Mesendoderm (in vitro differentiated cells): ENCODE data around the gene GNPDA1.
A peak's percentile ranks its signal among the peaks of the same experiment; 100 is the strongest.

Experiments
- DNase-seq: peaks from one replicate; pipeline ENCODE4 v3.0.0; 2013
- H2AK5ac ChIP-seq: 2 replicates; pipeline ENCODE4 v1.6.1; 2013; ENCODE audit warnings: low read length, inconsistent platforms
- H2BK120ac ChIP-seq: 2 replicates; pipeline ENCODE4 v1.6.1; 2013; ENCODE audit warnings: low read depth, mild to moderate bottlenecking, low read length, moderate library complexity, mixed read lengths
- H2BK15ac ChIP-seq: replicated peaks from 2 replicates; pipeline ENCODE4 v1.6.1; 2013; ENCODE audit warnings: low read depth, mild to moderate bottlenecking, moderate library complexity
- H2BK5ac ChIP-seq: 2 replicates; pipeline ENCODE4 v1.6.1; 2013; ENCODE audit warnings: low read length, inconsistent platforms
- H3K18ac ChIP-seq: 2 replicates; pipeline ENCODE4 v1.6.1; 2013; ENCODE audit warnings: mild to moderate bottlenecking, low read length, mixed read lengths
- H3K23ac ChIP-seq: one replicate; pipeline ENCODE4 v1.6.1; 2013; ENCODE audit warnings: low read length
- H3K27ac ChIP-seq: 2 replicates; pipeline ENCODE4 v1.5.1; 2013; ENCODE audit warnings: low read depth, mild to moderate bottlenecking, inconsistent platforms, low read length, moderate library complexity
- H3K27me3 ChIP-seq: 2 replicates; pipeline ENCODE4 v1.6.1; 2013; ENCODE audit warnings: low read length, control low read depth, mild to moderate bottlenecking, inconsistent platforms; ENCODE audit not compliant: insufficient read depth, poor library complexity
- H3K36me3 ChIP-seq: 2 replicates; pipeline ENCODE4 v1.6.1; 2013; ENCODE audit warnings: low read length, inconsistent platforms; ENCODE audit not compliant: control insufficient read depth, insufficient read depth
- H3K4ac ChIP-seq: one replicate; pipeline ENCODE4 v1.6.1; 2013; ENCODE audit warnings: low read depth, mild to moderate bottlenecking, low read length, moderate library complexity
- H3K4me1 ChIP-seq: 2 replicates; pipeline ENCODE4 v1.6.1; 2013; ENCODE audit warnings: low read depth, low read length, inconsistent platforms; ENCODE audit not compliant: control insufficient read depth
- H3K4me2 ChIP-seq: 2 replicates; pipeline ENCODE4 v1.6.1; 2013; ENCODE audit warnings: low read length
- H3K4me3 ChIP-seq: 2 replicates; pipeline ENCODE4 v1.5.1; 2013; ENCODE audit warnings: mild to moderate bottlenecking, low read length
- H3K56ac ChIP-seq: one replicate; pipeline ENCODE4 v1.6.1; 2013; ENCODE audit warnings: low read length
- H3K79me1 ChIP-seq: 2 replicates; pipeline ENCODE4 v1.6.1; 2013; ENCODE audit warnings: low read length, inconsistent platforms
- H3K79me2 ChIP-seq: 2 replicates; pipeline ENCODE4 v1.6.1; 2013; ENCODE audit warnings: mild to moderate bottlenecking, low read length; ENCODE audit not compliant: control insufficient read depth, insufficient read depth
- H3K9ac ChIP-seq: 2 replicates; pipeline ENCODE4 v1.6.1; 2013; ENCODE audit warnings: low read length, inconsistent platforms
- H4K5ac ChIP-seq: one replicate; pipeline ENCODE4 v1.6.1; 2013; ENCODE audit warnings: low read length
- H4K8ac ChIP-seq: one replicate; pipeline ENCODE4 v1.6.1; 2013; ENCODE audit warnings: low read depth, mild to moderate bottlenecking, control low read depth, low read length, moderate library complexity
- WGBS: extraction: QIAGEN DNeasy Blood & Tissue Kit; methylation state at CpG from one replicate; pipeline ENCODE4 v1.1.7; 2013; ENCODE audit warnings: low lambda C conversion rate, missing lambda C conversion rate; ENCODE audit not compliant: insufficient coverage; ENCODE audit errors: extremely low coverage; 5-methylcytosine and 5-hydroxymethylcytosine counted together

GNPDA1 gene

DNA sequence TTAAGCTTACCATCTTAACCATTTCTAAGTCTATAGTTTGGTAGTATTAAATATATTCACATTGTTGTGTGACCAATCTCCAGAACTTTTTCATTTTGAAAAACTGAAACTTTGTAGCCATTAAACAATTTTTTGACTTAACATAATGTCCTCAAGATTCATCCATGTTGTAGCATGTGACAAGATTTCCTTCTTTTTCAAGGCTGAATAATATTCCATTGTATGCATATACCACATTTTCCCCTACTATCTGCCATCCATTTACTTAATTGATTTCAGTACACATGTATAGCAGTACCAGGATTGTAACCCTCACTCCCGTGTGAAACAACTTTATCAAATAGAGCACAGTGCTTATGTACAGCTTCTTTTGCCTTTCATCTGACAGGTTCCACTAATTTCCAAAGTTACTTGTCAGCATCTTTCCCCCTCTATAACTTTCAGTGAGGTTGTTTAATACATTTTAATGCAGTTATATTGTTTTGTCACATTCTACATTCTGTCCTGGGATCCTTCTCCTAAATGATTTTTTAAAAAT, 7.4 kb upstream of the GNPDA1 start:
- Histone ChIP-seq H3K9ac (no peak overlapping the region), H2BK5ac (no peak overlapping the region), H3K27me3 (no peaks in the 10 kb centered on the region), H3K79me2 (no peaks in the 10 kb centered on the region), H3K4me3 (no peak overlapping the region), H3K56ac (no peak overlapping the region), H2BK120ac (no peak overlapping the region), H3K23ac (no peak overlapping the region), H3K4me1 (no peaks in the 10 kb centered on the region), H3K18ac (no peak overlapping the region), H3K4ac (no peak overlapping the region), H4K5ac (no peak overlapping the region), H2AK5ac (no peak overlapping the region), H3K79me1 (no peaks in the 10 kb centered on the region), H2BK15ac (no peak overlapping the region), H4K8ac (no peak overlapping the region), H3K4me2 (no peak overlapping the region), H3K36me3 (no peaks in the 10 kb centered on the region), H3K27ac (no peak overlapping the region)
- DNase-seq, result no peak
- WGBS, result no CpG with 5 or more reads among the region's 1 CpG

DNA sequence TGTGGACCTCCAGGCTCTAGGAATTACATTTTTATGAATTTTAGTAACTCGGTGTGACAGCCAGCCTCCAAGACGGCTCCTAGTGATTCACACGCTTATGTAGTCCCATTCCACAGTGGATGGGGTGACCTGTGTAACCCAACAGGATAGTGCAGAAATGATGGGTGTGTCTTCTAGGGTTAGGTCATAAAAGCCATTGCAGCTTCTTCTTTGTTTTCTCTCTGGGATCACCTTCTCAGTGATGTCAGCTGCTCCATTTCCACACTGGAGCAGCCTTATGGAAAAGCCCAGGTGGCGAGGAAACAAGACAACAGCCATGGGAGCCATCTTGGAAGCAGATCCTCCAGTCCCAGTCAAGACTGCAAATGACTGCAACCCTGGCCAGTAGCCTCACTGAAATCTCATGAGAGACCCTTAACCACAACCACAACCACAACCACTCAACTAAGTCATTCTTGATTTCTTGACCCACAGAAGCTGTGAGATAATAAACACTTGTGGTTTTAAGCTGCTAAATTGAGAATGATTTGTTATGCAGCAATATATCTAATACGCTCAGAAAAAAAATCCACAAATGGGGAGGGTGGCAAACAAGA, 5.1 kb upstream of the GNPDA1 start:
- DNase-seq, result no peak
- H3K23ac ChIP-seq, result no peak overlapping the region
- no CpG with 5 or more reads among the region's 5 CpGs for WGBS

DNA sequence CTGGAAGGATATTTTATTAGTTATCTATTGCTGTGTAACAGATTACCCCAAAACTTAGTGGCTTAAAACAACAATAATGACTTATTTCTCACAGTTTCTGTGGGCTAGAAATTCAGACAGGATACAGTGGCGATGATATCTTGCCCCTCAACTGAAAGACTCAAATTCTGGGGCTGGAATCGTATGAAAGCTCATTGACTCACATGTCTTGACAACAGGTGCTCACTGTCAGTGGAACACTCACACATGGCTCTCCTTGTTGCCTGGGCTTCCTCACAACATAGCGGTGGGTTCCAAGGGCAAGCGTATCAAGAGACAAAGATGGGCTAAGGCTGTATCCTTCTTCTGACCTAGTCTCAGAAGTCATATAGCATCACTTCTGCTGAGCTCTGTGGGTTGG, 3.7 kb upstream of the GNPDA1 start:
- Histone ChIP-seq H3K4ac (no peak overlapping the region), H3K27ac (no peak overlapping the region), H2BK120ac (no peak overlapping the region), H3K23ac (no peak overlapping the region), H3K18ac (no peak overlapping the region), H3K4me1 (no peaks in the 10 kb centered on the region), H3K9ac (no peak overlapping the region), H4K5ac (no peak overlapping the region), H3K4me3 (no peak overlapping the region), H3K4me2 (no peak overlapping the region), H3K79me2 (no peaks in the 10 kb centered on the region), H2BK15ac (no peak overlapping the region), H3K79me1 (no peaks in the 10 kb centered on the region), H3K56ac (no peak overlapping the region), H3K36me3 (no peaks in the 10 kb centered on the region), H2BK5ac (no peak overlapping the region), H3K27me3 (no peaks in the 10 kb centered on the region), H2AK5ac (no peak overlapping the region), H4K8ac (no peak overlapping the region)
- WGBS, result no CpG with 5 or more reads among the region's 4 CpGs
- no peak for DNase-seq

More for the DNA sequence above, 5.1 kb upstream of the GNPDA1 start:
- H2BK15ac ChIP-seq, result no peak overlapping the region
- H2AK5ac ChIP-seq, result no peak overlapping the region
- H4K5ac ChIP-seq, result no peak overlapping the region
- H2BK5ac ChIP-seq, result no peak overlapping the region
- H3K4me2 ChIP-seq, result no peak overlapping the region
- no peaks in the 10 kb centered on the region for H3K79me1 ChIP-seq
- no peaks in the 10 kb centered on the region for H3K79me2 ChIP-seq
- H4K8ac ChIP-seq, result no peak overlapping the region
- H3K56ac ChIP-seq, result no peak overlapping the region
- no peaks in the 10 kb centered on the region for H3K4me1 ChIP-seq
- no peak overlapping the region for H3K4ac ChIP-seq
- H3K9ac ChIP-seq, result no peak overlapping the region
- no peak overlapping the region for H3K18ac ChIP-seq
- no peak overlapping the region for H2BK120ac ChIP-seq
- H3K36me3 ChIP-seq, result no peaks in the 10 kb centered on the region
- H3K27me3 ChIP-seq, result no peaks in the 10 kb centered on the region
- H3K27ac ChIP-seq, result no peak overlapping the region
- H3K4me3 ChIP-seq, result no peak overlapping the region

DNA sequence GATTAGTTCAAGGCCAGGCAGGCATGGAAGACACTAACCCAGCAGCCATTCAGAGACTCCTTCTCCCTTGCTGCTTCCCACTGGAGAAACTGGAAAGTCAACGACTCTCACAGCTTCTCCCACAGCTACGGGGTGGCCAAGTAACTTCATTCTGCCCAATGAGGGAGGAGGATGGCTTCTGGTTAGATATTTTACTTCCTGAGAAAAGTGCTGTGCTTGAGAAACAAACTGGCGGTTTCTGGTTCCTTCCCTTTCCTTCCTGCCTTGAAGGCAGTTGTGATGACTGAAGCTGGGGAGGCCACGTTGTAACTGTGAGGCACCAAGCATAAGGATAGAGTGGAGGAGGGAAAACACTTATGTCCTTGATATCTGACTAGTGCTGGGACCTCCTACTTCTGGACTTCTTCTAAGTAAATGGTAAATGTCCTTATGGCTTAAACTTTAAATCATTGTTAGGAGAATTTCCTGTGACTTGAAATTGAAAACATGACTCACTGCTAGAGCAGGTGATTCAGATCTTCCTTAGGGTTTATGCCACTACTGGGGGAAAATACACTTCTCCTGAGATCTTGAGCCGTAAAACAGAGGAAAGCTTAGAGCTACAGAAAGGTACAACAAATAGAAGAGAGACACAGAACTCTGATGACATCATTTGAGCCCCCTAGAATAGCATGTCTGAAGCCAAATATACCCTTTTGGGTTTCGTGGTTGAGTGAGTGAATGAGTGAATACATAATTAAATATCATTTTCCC, 3.1 kb upstream of the GNPDA1 start:
- Histone ChIP-seq H2BK5ac (no peak overlapping the region), H3K9ac (no peak overlapping the region), H2BK15ac (no peak overlapping the region), H4K5ac (no peak overlapping the region), H3K56ac (no peak overlapping the region), H3K23ac (no peak overlapping the region), H4K8ac (no peak overlapping the region), H3K18ac (no peak overlapping the region), H3K4me1 (no peaks in the 10 kb centered on the region), H3K79me2 (no peaks in the 10 kb centered on the region), H2BK120ac (no peak overlapping the region), H3K4ac (no peak overlapping the region), H2AK5ac (no peak overlapping the region), H3K79me1 (no peaks in the 10 kb centered on the region), H3K27me3 (no peaks in the 10 kb centered on the region), H3K36me3 (no peaks in the 10 kb centered on the region), H3K4me2 (no peak overlapping the region), H3K4me3 (no peak overlapping the region), H3K27ac (no peak overlapping the region)
- no CpG with 5 or more reads among the region's 6 CpGs for WGBS
- DNase-seq, result no peak

DNA sequence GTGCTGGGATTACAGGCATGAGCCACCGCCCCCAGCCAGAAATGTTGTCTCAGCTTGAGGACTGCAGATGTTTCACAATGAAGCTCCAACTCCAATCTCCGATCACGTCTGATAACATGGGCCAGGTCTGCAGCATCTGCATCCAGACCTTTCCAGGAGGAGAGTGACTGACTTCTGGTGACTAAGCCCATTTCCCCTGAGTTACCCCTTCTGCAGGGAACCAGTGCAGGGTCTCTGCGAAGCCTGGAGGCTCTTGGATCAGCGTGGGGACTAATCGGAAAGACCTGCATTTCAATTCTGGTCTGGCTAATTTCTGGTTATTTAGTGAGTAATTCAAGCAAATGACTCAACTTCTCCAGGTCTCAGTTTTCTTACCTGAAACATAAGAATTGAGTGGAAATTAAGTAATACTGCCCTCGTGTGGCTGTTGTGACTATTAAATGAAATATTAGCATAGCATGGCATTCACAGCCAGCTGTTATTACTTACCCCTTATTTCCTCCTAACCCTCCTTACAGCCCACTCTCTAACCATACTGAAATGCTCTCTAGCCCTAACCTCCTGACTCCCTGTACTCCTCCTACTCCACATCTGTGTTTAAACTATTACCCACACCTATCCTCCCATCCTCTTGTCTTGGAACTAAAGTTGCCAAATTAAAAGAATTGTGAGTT, 2.2 kb upstream of the GNPDA1 start:
- no peak overlapping the region for H4K5ac ChIP-seq
- H3K36me3 ChIP-seq, result no peaks in the 10 kb centered on the region
- H4K8ac ChIP-seq, result no peak overlapping the region
- no peak overlapping the region for H3K4me3 ChIP-seq
- H3K23ac ChIP-seq, result no peak overlapping the region
- no peaks in the 10 kb centered on the region for H3K79me1 ChIP-seq
- no peak overlapping the region for H2BK120ac ChIP-seq
- H3K4me2 ChIP-seq, result no peak overlapping the region
- no peaks in the 10 kb centered on the region for H3K27me3 ChIP-seq
- H3K27ac ChIP-seq, result no peak overlapping the region
- no peak overlapping the region for H3K9ac ChIP-seq
- no peak overlapping the region for H3K4ac ChIP-seq
- no peak overlapping the region for H2AK5ac ChIP-seq
- peak; percentile 64 for DNase-seq
- H2BK15ac ChIP-seq, result no peak overlapping the region
- no peak overlapping the region for H3K56ac ChIP-seq
- H3K18ac ChIP-seq, result no peak overlapping the region
- no peaks in the 10 kb centered on the region for H3K79me2 ChIP-seq
- no CpG with 5 or more reads among the region's 7 CpGs for WGBS
- H2BK5ac ChIP-seq, result no peak overlapping the region
- no peaks in the 10 kb centered on the region for H3K4me1 ChIP-seq
